ENCODE measurements around the gene PIP.
"Not testable (repeated sequence)": the region's sequence is repeated elsewhere in the genome, so short reads cannot be mapped to it uniquely, and the experiment has no call there.

- TF ChIP-seq CTCF (IDR thresholded peaks at IDR 0.05 in 4 of 5, conservative IDR thresholded peaks at IDR 0.05 in 1 of 5); POLR2A (IDR thresholded peaks at IDR 0.05): not testable (repeated sequence)
Observed at GRCh38 chr7:143123326-143123725, 8.6 kb upstream of the PIP start.
